Amniotic epithelial cell (primary cell): ENCODE results near the gene RASGRF1.

Experiments
- DNase-seq: peaks from one replicate; pipeline ENCODE4 v3.0.0-alpha.2; 2010; ENCODE audit warnings: low read depth

The RASGRF1 gene

DNA sequence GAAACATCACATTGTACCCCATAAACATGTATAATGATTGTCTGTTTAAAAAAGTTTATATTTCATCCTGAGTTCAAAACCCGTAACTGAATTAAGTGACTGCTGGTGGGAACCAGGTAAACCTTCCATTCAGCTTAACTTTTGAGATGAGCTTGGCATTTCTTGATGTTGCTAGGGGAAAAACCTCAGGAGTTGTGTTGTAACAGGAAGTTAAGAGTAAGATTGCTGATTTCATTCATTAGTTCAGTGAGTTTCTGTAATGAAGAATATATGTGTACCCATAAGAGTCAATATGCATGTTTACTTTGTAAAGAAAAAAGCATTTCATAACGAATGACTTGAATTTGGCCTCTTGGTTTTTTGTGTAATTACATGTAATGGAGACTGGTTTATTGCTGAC lies 178.3 kb downstream of the RASGRF1 start:
- no peak for DNase-seq

DNA sequence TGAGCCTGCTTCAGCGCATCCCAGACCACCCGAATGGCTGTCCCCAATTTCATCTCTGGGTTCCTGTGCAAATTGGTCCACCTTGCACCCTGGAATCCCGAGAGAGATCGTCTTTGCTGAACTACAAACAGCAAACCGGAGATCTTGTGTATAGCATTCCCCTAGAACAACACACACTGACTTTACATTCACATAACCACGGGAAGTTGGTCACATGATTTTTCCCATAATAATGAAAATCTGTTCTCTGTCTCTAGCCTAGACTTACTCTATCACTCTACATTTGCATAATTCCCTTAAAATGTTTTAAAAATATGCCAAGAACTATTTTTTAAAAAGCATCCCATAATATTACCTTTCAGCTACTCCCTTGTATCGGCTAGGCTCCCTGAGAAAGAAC lies 180.3 kb downstream of the RASGRF1 start:
- DNase-seq, result no peak
